Astrocyte (in vitro differentiated cells and primary cell): ENCODE measurements around the gene ACTG1. TPM values are rescaled to one million over a fixed set of nuclear protein-coding genes. Genes with fewer than 3 reads are reported as not detected.

Experiments used
- DNase-seq: peaks from one replicate; pipeline ENCODE4 v3.0.0-alpha.2; 2010; ENCODE audit warnings: low read depth
- FAIRE-seq: peaks from 2 replicates; lab custom pipeline; 2011; peaks lifted over from hg19 to GRCh38; lab: Jason Lieb, UNC
- H2AFZ ChIP-seq: 2 replicates; pipeline ENCODE4 v1.6.0; 2012; ENCODE audit warnings: low read depth, low read length, inconsistent platforms
- H3K27ac ChIP-seq: 2 replicates; pipeline ENCODE4 v1.5.1; 2011; ENCODE audit warnings: low read depth, low read length, inconsistent platforms
- H3K27me3 ChIP-seq: 2 replicates; pipeline ENCODE4 v1.6.0; 2011; ENCODE audit warnings: low read length, inconsistent platforms; ENCODE audit not compliant: insufficient read depth
- H3K36me3 ChIP-seq: 2 replicates; pipeline ENCODE4 v1.5.1; 2011; ENCODE audit warnings: low read length, inconsistent platforms; ENCODE audit not compliant: insufficient read depth
- H3K4me1 ChIP-seq: 2 replicates; pipeline ENCODE4 v1.5.1; 2011; ENCODE audit warnings: low read length, inconsistent platforms; ENCODE audit not compliant: insufficient read depth
- H3K4me2 ChIP-seq: 2 replicates; pipeline ENCODE4 v1.6.0; 2012; ENCODE audit warnings: low read length, inconsistent platforms
- H3K4me3 ChIP-seq: 2 replicates; pipeline ENCODE4 v1.5.1; 2011; ENCODE audit warnings: low read depth, mild to moderate bottlenecking, low read length, inconsistent platforms; ENCODE audit not compliant: insufficient read depth
- H3K79me2 ChIP-seq: 2 replicates; pipeline ENCODE4 v1.6.0; 2012; ENCODE audit warnings: mild to moderate bottlenecking, low read length, inconsistent platforms; ENCODE audit not compliant: insufficient read depth
- H3K9ac ChIP-seq: 2 replicates; pipeline ENCODE4 v1.6.0; 2012; ENCODE audit warnings: mild to moderate bottlenecking, low read length, inconsistent platforms
- H3K9me3 ChIP-seq: 2 replicates; pipeline ENCODE4 v1.5.1; 2012; ENCODE audit warnings: low read depth, mild to moderate bottlenecking, low read length, inconsistent platforms; ENCODE audit not compliant: insufficient read depth
- H4K20me1 ChIP-seq: 2 replicates; pipeline ENCODE4 v1.6.0; 2012; ENCODE audit warnings: low read length, inconsistent platforms; ENCODE audit not compliant: insufficient read depth
- H3K27ac Mint-ChIP-seq: one replicate; pipeline ENCODE4 v1.8.0; 2021; ENCODE audit warnings: mild to moderate bottlenecking, mixed read lengths; ENCODE audit not compliant: unreplicated experiment
- H3K27me3 Mint-ChIP-seq: one replicate; pipeline ENCODE4 v1.8.0; 2021; ENCODE audit warnings: low read depth, mixed read lengths; ENCODE audit not compliant: unreplicated experiment
- H3K36me3 Mint-ChIP-seq: one replicate; pipeline ENCODE4 v1.8.0; 2021; ENCODE audit warnings: low read depth, mixed read lengths; ENCODE audit not compliant: unreplicated experiment
- H3K4me1 Mint-ChIP-seq: one replicate; pipeline ENCODE4 v1.8.0; 2021; ENCODE audit warnings: low read depth, mixed read lengths; ENCODE audit not compliant: unreplicated experiment
- H3K4me3 Mint-ChIP-seq: one replicate; pipeline ENCODE4 v1.8.0; 2021; ENCODE audit warnings: mild to moderate bottlenecking, moderate library complexity, mixed read lengths; ENCODE audit not compliant: unreplicated experiment
- H3K9me3 Mint-ChIP-seq: one replicate; pipeline ENCODE4 v1.8.0; 2021; ENCODE audit warnings: mild to moderate bottlenecking, mixed read lengths; ENCODE audit not compliant: unreplicated experiment
- CTCF ChIP-seq: IDR thresholded peaks from 2 replicates; pipeline ENCODE4 v1.5.1; 2011; ENCODE audit warnings: low read depth, mild to moderate bottlenecking, inconsistent platforms, low read length, moderate library complexity; ENCODE audit not compliant: insufficient read depth
- EZH2 ChIP-seq: IDR thresholded peaks from 2 replicates; pipeline ENCODE4 v1.6.1; 2012; ENCODE audit warnings: mild to moderate bottlenecking, low read length, inconsistent platforms; ENCODE audit not compliant: insufficient read depth
- total RNA-seq: library from RNA; stranded (reverse); gene quantifications from 2 replicates; pipeline ENCODE4 v1.2.1, GENCODE V29; 2021

The ACTG1 gene
- total RNA-seq, 1 donor from 2014 or later = 7,369 TPM

- Mint-ChIP-seq H3K27me3 (no peaks in the 10 kb centered on the region), H3K36me3 (no peaks in the 10 kb centered on the region), H3K9me3 (no peaks in the 10 kb centered on the region), H3K4me3 (peak overlapping the region; percentile 82), H3K27ac (peak overlapping the region; percentile 90), H3K4me1 (peaks cover 14% of the 10 kb centered on the region)
- peaks cover 55% of the 10 kb centered on the region for H3K79me2 ChIP-seq
- DNase-seq = no peak
- H3K4me2 ChIP-seq = peak overlapping the region; percentile 90
- H2AFZ ChIP-seq = no peak overlapping the region
- H3K9me3 ChIP-seq = no peaks in the 10 kb centered on the region
- TF ChIP-seq CTCF (no peak), EZH2 (no peak)
- peaks cover 43% of the 10 kb centered on the region for H4K20me1 ChIP-seq
- H3K4me3 ChIP-seq = peak overlapping the region; percentile 29
- H3K27ac ChIP-seq = no peak overlapping the region
- H3K36me3 ChIP-seq = no peaks in the 10 kb centered on the region
- peak overlapping the region; percentile 85 for H3K9ac ChIP-seq
- FAIRE-seq = no peak
- H3K27me3 ChIP-seq = peaks cover 2% of the 10 kb centered on the region
- H3K4me1 ChIP-seq = peaks cover 51% of the 10 kb centered on the region
These were observed 4.9 kb upstream of the ACTG1 start for GRCh38 chr17:81517339-81518112.

- Histone ChIP-seq H3K36me3 (no peaks in the 10 kb centered on the region), H3K9ac (peak overlapping the region; percentile 85), H3K4me2 (peak overlapping the region; percentile 90), H4K20me1 (peaks cover 45% of the 10 kb centered on the region), H3K9me3 (no peaks in the 10 kb centered on the region), H3K4me1 (peaks cover 51% of the 10 kb centered on the region), H2AFZ (no peak overlapping the region), H3K4me3 (peak overlapping the region; percentile 76), H3K27me3 (no peaks in the 10 kb centered on the region), H3K27ac (no peak overlapping the region), H3K79me2 (peaks cover 61% of the 10 kb centered on the region)
- DNase-seq (no peak), FAIRE-seq (no peak)
- TF ChIP-seq EZH2 = no peak
- TF ChIP-seq CTCF = no peak
- H3K4me3 Mint-ChIP-seq = peak overlapping the region; percentile 90
- H3K27ac Mint-ChIP-seq = peak overlapping the region; percentile 85
- H3K36me3 Mint-ChIP-seq = no peaks in the 10 kb centered on the region
- H3K4me1 Mint-ChIP-seq = peaks cover 14% of the 10 kb centered on the region
- no peaks in the 10 kb centered on the region for H3K9me3 Mint-ChIP-seq
- no peaks in the 10 kb centered on the region for H3K27me3 Mint-ChIP-seq
These were observed 4.4 kb upstream of the ACTG1 start for GRCh38 chr17:81517009-81517338.

GRCh38 chr17:81516439-81516838, 3.8 kb upstream of the ACTG1 start:
- H3K27me3 Mint-ChIP-seq = no peaks in the 10 kb centered on the region
- Histone ChIP-seq H2AFZ (no peak overlapping the region), H3K4me2 (peak overlapping the region; percentile 90), H3K27me3 (no peaks in the 10 kb centered on the region), H3K9me3 (no peaks in the 10 kb centered on the region), H3K4me1 (peaks cover 51% of the 10 kb centered on the region), H3K4me3 (peak overlapping the region; percentile 76), H3K36me3 (peaks cover 4% of the 10 kb centered on the region), H3K79me2 (peaks cover 66% of the 10 kb centered on the region), H3K27ac (no peak overlapping the region), H4K20me1 (peaks cover 50% of the 10 kb centered on the region), H3K9ac (peak overlapping the region; percentile 85)
- FAIRE-seq = no peak
- H3K4me3 Mint-ChIP-seq = peak overlapping the region; percentile 90
- peak overlapping the region; percentile 85 for H3K27ac Mint-ChIP-seq
- no peak for TF ChIP-seq EZH2
- DNase-seq = no peak
- peaks cover 14% of the 10 kb centered on the region for H3K4me1 Mint-ChIP-seq
- H3K36me3 Mint-ChIP-seq = peaks cover 4% of the 10 kb centered on the region
- no peaks in the 10 kb centered on the region for H3K9me3 Mint-ChIP-seq
